Measurements from ENCODE around the gene TBC1D24.
A peak's percentile ranks its signal among the peaks of the same experiment; 100 is the strongest.
"Not testable (repeated sequence)": the region's sequence is repeated elsewhere in the genome, so short reads cannot be mapped to it uniquely, and the experiment has no call there.

Gene TBC1D24

GRCh38 chr16:2533142-2533755 is 58.3 kb downstream of the TBC1D24 start:
- intact Hi-C loops (cut with DNase I): loop anchor here (10.0 kb wide), 1 partner anchor 62 kb away; no protein-coding TSS in a partner anchor
- DNase-seq: peak in 1 of 42 donors; percentile 1

GRCh38 chr16:2533912-2534311 is 59.0 kb downstream of the TBC1D24 start:
- peak in 1 of 42 donors; percentile 1 for DNase-seq

GRCh38 chr16:2534335-2534734 is 59.4 kb downstream of the TBC1D24 start:
- DNase-seq: not testable (repeated sequence)
- intact Hi-C loops (cut with DNase I): loop anchor here (10.0 kb wide), 1 partner anchor 60 kb away; no protein-coding TSS in a partner anchor

More at GRCh38 chr16:2533912-2534311, 59.0 kb downstream of the TBC1D24 start:
- intact Hi-C loops (cut with DNase I): loop anchor here (10.0 kb wide), 1 partner anchor 61 kb away; no protein-coding TSS in a partner anchor

GRCh38 chr16:2535625-2536013 is 60.7 kb downstream of the TBC1D24 start:
- intact Hi-C loops (cut with DNase I): loop anchor here (10.0 kb wide), 1 partner anchor 59 kb away; no protein-coding TSS in a partner anchor
- DNase-seq: peak in 3 of 42 donors; percentile 2 to 19 (median 4)

- intact Hi-C loops (cut with DNase I): loop anchor here (10.0 kb wide), 1 partner anchor 57 kb away; no protein-coding TSS in a partner anchor
- DNase-seq: peak; percentile 87 to 98 (median 96)
Observed at GRCh38 chr16:2537451-2538379, 62.8 kb downstream of the TBC1D24 start, which contains the start of gene PDPK1. Gene PDPK1, plus strand, starts transcription at chr16:2538021. Its CDS starts 92 bp downstream, at chr16:2538113.

- peak in 1 of 42 donors; percentile 1 for DNase-seq
- intact Hi-C loops (cut with DNase I): loop anchor here (10.0 kb wide), 1 partner anchor 55 kb away; no protein-coding TSS in a partner anchor
Observed at GRCh38 chr16:2539192-2539844, 64.4 kb downstream of the TBC1D24 start.

GRCh38 chr16:2539845-2540458 is 65.0 kb downstream of the TBC1D24 start:
- DNase-seq: peak in 31 of 42 donors; percentile 27 to 83 (median 55)
- intact Hi-C loops (cut with DNase I): loop anchor here (10.0 kb wide), 1 partner anchor 55 kb away; no protein-coding TSS in a partner anchor

GRCh38 chr16:2540912-2541311 is 66.0 kb downstream of the TBC1D24 start:
- peak in 1 of 42 donors; percentile 25 for DNase-seq
- intact Hi-C loops (cut with DNase I): not testable (repeated sequence)

- intact Hi-C loops (cut with DNase I); DNase-seq: not testable (repeated sequence)
Observed at GRCh38 chr16:2541409-2541808, 66.5 kb downstream of the TBC1D24 start.

GRCh38 chr16:2543771-2544170 is 68.8 kb downstream of the TBC1D24 start:
- DNase-seq: peak in 1 of 42 donors; percentile 37
- intact Hi-C loops (cut with DNase I): not testable (repeated sequence)

- intact Hi-C loops (cut with DNase I); DNase-seq: not testable (repeated sequence)
Observed at GRCh38 chr16:2550283-2550878, 75.5 kb downstream of the TBC1D24 start.

GRCh38 chr16:2551420-2551889 is 76.5 kb downstream of the TBC1D24 start:
- peak in 3 of 42 donors; percentile 6 to 14 (median 8) for DNase-seq

GRCh38 chr16:2554709-2555425 is 79.9 kb downstream of the TBC1D24 start:
- intact Hi-C loops (cut with DNase I); DNase-seq: not testable (repeated sequence)

More at GRCh38 chr16:2551420-2551889, 76.5 kb downstream of the TBC1D24 start:
- intact Hi-C loops (cut with DNase I): not testable (repeated sequence)

All from head of caudate nucleus (tissue), 42 donors.